Right lobe of liver (tissue), 4 donors: Measurements from ENCODE around the gene MBD3L5.
"Not testable (repeated sequence)": the region's sequence is repeated elsewhere in the genome, so short reads cannot be mapped to it uniquely, and the experiment has no call there.

Experiments used
- CTCF ChIP-seq, 4 donors: fragments of 200-600 bp in 3 of 4; fragments of 450-650 bp in 1 of 4; IDR thresholded peaks; one replicate each; pipeline versions ENCODE4 v1.5.1 to v1.8.0; 2016 to 2022; ENCODE audit warnings: antibody characterized with exemption in 4 of 4, mild to moderate bottlenecking in 2 of 4
- POLR2A ChIP-seq: fragments of 450-650 bp; IDR thresholded peaks from one replicate; pipeline ENCODE4 v1.6.1; 2017; ENCODE audit warnings: antibody characterized with exemption, mild to moderate bottlenecking
- donor health status: DM: no; HTN: no; CAD: no.
- donor health status: DM: no; HTN: no; CAD: no.
- donor health status: DM: no; HTN: yes; CAD: no.

GRCh38 chr19:7030278-7030677 lies at the start of gene MBD3L5:
- not testable (repeated sequence) for TF ChIP-seq POLR2A; CTCF (IDR thresholded peaks at IDR 0.05)
